PC-9 (cell line): ENCODE measurements around the gene CFAP20DC. TPM values are rescaled to one million over a fixed set of nuclear protein-coding genes. Genes with fewer than 3 reads are reported as not detected.

Experiments
- BruUV-seq: library from RNA; stranded (reverse); fragments of 400-500 nt; replicated peaks from 2 replicates; lab custom pipeline; 2021; lab: Mats Ljungman, UMichigan
- CTCF ChIA-PET: fragments of 300-600 bp; sonication (Branson Sonifier 250); formaldehyde crosslinking; loops from one replicate; lab custom pipeline; 2022; ENCODE audit warnings: antibody characterized with exemption; lab: Charles Lee
- POLR2A ChIA-PET: fragments of 300-600 bp; sonication (Branson Sonifier 250); formaldehyde crosslinking; loops from one replicate; lab custom pipeline; 2022; ENCODE audit warnings: antibody characterized with exemption; ENCODE audit not compliant: unreplicated experiment; lab: Charles Lee
- DNase-seq, 2 experiments: peaks; one replicate each; pipeline versions ENCODE4 v3.0.0 to v3.0.0-alpha.2; 2015 to 2022; ENCODE audit warnings: mixed read lengths in 1 of 2
- H2AFZ ChIP-seq: fragments of 200-600 bp; sonication (generic); 2 replicates; pipeline ENCODE4 v1.8.1; 2017; ENCODE audit warnings: antibody characterized with exemption
- H3F3A ChIP-seq: fragments of 200-600 bp; sonication (generic); 2 replicates; pipeline ENCODE4 v1.8.1; 2017; ENCODE audit warnings: antibody characterized with exemption, mild to moderate bottlenecking, low read depth; ENCODE audit not compliant: insufficient read depth
- H3K27ac ChIP-seq: fragments of 200-600 bp; sonication (generic); 2 replicates; pipeline ENCODE4 v1.6.1; 2016; ENCODE audit warnings: mixed run types
- H3K27me3 ChIP-seq: fragments of 200-600 bp; sonication (generic); 2 replicates; pipeline ENCODE4 v1.6.1; 2016; ENCODE audit warnings: low read depth, mixed run types; ENCODE audit not compliant: insufficient read depth
- H3K36me3 ChIP-seq: fragments of 200-600 bp; sonication (generic); 2 replicates; pipeline ENCODE4 v1.6.1; 2016; ENCODE audit warnings: low read depth, mixed run types
- H3K4me1 ChIP-seq: fragments of 200-600 bp; sonication (generic); replicated peaks from 2 replicates; pipeline ENCODE4 v1.6.1; 2016; ENCODE audit warnings: mixed run types; ENCODE audit not compliant: insufficient read depth
- H3K4me2 ChIP-seq: fragments of 200-600 bp; sonication (generic); 2 replicates; pipeline ENCODE4 v1.6.1; 2017; ENCODE audit warnings: mixed run types
- H3K4me3 ChIP-seq: fragments of 200-600 bp; sonication (generic); 2 replicates; pipeline ENCODE4 v1.6.1; 2016; ENCODE audit warnings: mixed run types
- H3K79me2 ChIP-seq: fragments of 200-600 bp; sonication (generic); 2 replicates; pipeline ENCODE4 v1.6.1; 2017; ENCODE audit warnings: low read depth, mixed run types
- H3K9me2 ChIP-seq: fragments of 200-600 bp; sonication (generic); 2 replicates; pipeline ENCODE4 v1.8.1; 2017; ENCODE audit warnings: mild to moderate bottlenecking; ENCODE audit not compliant: insufficient read depth
- H3K9me3 ChIP-seq: fragments of 200-600 bp; sonication (generic); 2 replicates; pipeline ENCODE4 v1.8.1; 2016; ENCODE audit warnings: low read depth; ENCODE audit not compliant: insufficient read depth
- H4K20me1 ChIP-seq: fragments of 200-600 bp; sonication (generic); 2 replicates; pipeline ENCODE4 v1.8.1; 2017; ENCODE audit not compliant: insufficient read depth
- EZH2 ChIP-seq: fragments of 200-600 bp; sonication (generic); IDR thresholded peaks from 2 replicates; pipeline ENCODE4 v1.8.0; 2017; ENCODE audit warnings: antibody characterized with exemption, low read depth
- intact Hi-C: fragments of 100-400 bp; cut with micrococcal nuclease; formaldehyde crosslinking; loops from one replicate; pipeline ENCODE4 v1.10.0; 2022; ENCODE audit not compliant: unreplicated experiment
- total RNA-seq: library from RNA; stranded (reverse); gene quantifications from 2 replicates; pipeline ENCODE4 v1.2.3, GENCODE V29; 2021
- TF ChIP-seq, protein P1 (sequence below): fragments of 200-600 bp; sonication (generic); conservative IDR thresholded peaks from 2 replicates; pipeline ENCODE4 v1.6.1; 2017; ENCODE audit warnings: mixed run types, antibody characterized with exemption, mild to moderate bottlenecking, moderate library complexity

Gene CFAP20DC
- total RNA-seq, 1 experiment from 2014 or later: 6.7 TPM

DNA sequence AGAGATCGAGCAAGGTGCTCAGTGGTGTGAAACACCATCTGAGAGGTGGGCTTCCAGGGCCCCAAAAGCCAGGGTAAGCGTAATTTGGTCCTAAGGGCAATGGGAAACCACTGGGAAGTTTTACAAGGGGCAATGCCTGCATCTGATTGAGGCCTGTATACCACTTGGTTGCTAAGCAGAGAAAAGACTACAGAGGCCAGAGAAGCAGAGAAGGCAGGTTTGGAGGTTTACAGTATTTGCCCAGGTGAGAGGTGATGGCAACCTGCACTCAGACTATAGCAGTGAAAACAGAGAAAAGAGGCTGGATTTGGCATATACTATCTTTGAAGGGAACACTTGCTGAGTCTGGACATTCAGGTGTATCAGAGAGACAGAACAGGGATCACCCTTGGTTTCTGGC is 249.8 kb downstream of the CFAP20DC start:
- Histone ChIP-seq H3K36me3 (no peaks in the 10 kb centered on the region), H3K4me2 (no peak overlapping the region), H3K9me3 (no peaks in the 10 kb centered on the region), H3K27me3 (no peaks in the 10 kb centered on the region), H3K4me3 (no peak overlapping the region), H4K20me1 (no peaks in the 10 kb centered on the region), H3K79me2 (no peaks in the 10 kb centered on the region), H3K4me1 (no peaks in the 10 kb centered on the region), H3K9me2 (no peaks in the 10 kb centered on the region), H3F3A (no peaks in the 10 kb centered on the region), H2AFZ (no peak overlapping the region), H3K27ac (no peak overlapping the region)
- DNase-seq: no peak
- BruUV-seq: no TSS peak
- intact Hi-C loops: no loop called here
- TF ChIP-seq, protein P1, sequence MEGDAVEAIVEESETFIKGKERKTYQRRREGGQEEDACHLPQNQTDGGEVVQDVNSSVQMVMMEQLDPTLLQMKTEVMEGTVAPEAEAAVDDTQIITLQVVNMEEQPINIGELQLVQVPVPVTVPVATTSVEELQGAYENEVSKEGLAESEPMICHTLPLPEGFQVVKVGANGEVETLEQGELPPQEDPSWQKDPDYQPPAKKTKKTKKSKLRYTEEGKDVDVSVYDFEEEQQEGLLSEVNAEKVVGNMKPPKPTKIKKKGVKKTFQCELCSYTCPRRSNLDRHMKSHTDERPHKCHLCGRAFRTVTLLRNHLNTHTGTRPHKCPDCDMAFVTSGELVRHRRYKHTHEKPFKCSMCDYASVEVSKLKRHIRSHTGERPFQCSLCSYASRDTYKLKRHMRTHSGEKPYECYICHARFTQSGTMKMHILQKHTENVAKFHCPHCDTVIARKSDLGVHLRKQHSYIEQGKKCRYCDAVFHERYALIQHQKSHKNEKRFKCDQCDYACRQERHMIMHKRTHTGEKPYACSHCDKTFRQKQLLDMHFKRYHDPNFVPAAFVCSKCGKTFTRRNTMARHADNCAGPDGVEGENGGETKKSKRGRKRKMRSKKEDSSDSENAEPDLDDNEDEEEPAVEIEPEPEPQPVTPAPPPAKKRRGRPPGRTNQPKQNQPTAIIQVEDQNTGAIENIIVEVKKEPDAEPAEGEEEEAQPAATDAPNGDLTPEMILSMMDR: no peak
- POLR2A ChIA-PET: no interaction called here
- CTCF ChIA-PET: no interaction called here

DNA sequence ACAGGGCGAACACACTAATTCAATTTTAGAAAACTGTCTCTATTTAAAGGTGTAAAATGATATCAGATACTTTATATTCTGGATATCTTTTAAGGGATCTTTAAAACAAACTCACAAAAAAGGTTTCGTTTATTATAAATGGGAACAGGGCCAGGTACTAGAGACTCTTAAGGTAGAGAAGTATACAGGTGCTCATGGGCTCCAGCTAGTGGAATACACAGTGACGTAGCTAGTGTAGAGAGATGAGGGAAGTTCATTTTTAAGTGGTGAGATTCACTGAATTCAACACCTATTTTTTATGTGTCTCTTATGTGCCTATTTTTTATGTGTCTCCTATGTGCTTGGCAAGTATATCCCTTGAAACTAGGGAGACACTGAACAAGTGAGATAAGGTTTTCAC is 250.6 kb downstream of the CFAP20DC start:
- Histone ChIP-seq H3K79me2 (no peaks in the 10 kb centered on the region), H3K36me3 (no peaks in the 10 kb centered on the region), H3K9me2 (no peaks in the 10 kb centered on the region), H3K9me3 (no peaks in the 10 kb centered on the region), H3K27ac (no peak overlapping the region), H3K4me1 (no peaks in the 10 kb centered on the region), H3K27me3 (no peaks in the 10 kb centered on the region), H3K4me3 (no peak overlapping the region), H3K4me2 (no peak overlapping the region), H2AFZ (no peak overlapping the region), H3F3A (no peaks in the 10 kb centered on the region), H4K20me1 (no peaks in the 10 kb centered on the region)
- ChIA-PET POLR2A (no interaction called here), CTCF (no interaction called here)
- intact Hi-C loops: no loop called here
- no TSS peak for BruUV-seq
- TF ChIP-seq, protein P1: no peak
- no peak for TF ChIP-seq EZH2
- no peak for DNase-seq

DNA sequence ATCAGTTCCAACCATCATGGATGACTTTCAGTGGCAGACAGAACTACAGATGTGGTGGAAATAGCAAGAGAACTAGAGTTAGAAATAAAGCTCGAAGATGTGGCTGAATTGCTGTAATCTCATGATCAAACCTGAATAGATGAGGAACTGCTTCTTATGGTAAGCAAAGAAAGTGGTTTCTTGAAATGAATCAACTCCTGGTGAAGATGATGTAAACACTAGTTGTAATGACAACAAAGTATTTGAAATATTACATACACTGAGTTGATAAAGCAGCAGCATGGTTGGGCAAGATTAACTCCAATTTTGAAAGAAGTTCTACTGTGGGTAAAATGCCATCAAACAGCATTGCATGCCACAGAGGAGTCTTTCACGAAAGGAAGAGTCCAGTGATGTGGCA is 251.5 kb downstream of the CFAP20DC start:
- ChIA-PET CTCF (interaction anchor here (0.6 kb wide), 1 partner anchor 213 kb away, joined by 4 read pairs; no protein-coding TSS in a partner anchor), POLR2A (no interaction called here)
- intact Hi-C loops: no loop called here
- TF ChIP-seq EZH2: no peak
- TF ChIP-seq, protein P1: no peak
- Histone ChIP-seq H3K79me2 (no peaks in the 10 kb centered on the region), H3F3A (no peaks in the 10 kb centered on the region), H3K9me2 (no peaks in the 10 kb centered on the region), H3K36me3 (no peaks in the 10 kb centered on the region), H3K27me3 (no peaks in the 10 kb centered on the region), H3K4me3 (no peak overlapping the region), H4K20me1 (no peaks in the 10 kb centered on the region), H3K4me2 (no peak overlapping the region), H3K4me1 (no peaks in the 10 kb centered on the region), H2AFZ (no peak overlapping the region), H3K9me3 (no peaks in the 10 kb centered on the region), H3K27ac (no peak overlapping the region)
- BruUV-seq: no TSS peak
- DNase-seq: no peak
